GM18499 (cell line): ENCODE measurements around the gene INTS3.

ENCODE experiments used
- ATAC-seq: cut with Tn5 transposase; IDR thresholded peaks from one replicate; pipeline ENCODE4 v1.9.1; 2021; ENCODE audit warnings: moderate number of reproducible peaks; ENCODE audit not compliant: insufficient read depth, unreplicated experiment

The INTS3 gene

GRCh38 chr1:153805886-153806719 is 78.3 kb downstream of the INTS3 start:
- ATAC-seq: no peak

GRCh38 chr1:153816283-153816889 is 88.5 kb downstream of the INTS3 start:
- ATAC-seq: no peak

- ATAC-seq: no peak
Measured at GRCh38 chr1:153818876-153819275, 91.0 kb downstream of the INTS3 start.
